HG02981 (cell line): Measurements from ENCODE around the gene ILF3.

Source experiments
- ATAC-seq: cut with Tn5 transposase; IDR thresholded peaks from one replicate; pipeline ENCODE4 v1.9.1; 2021; ENCODE audit warnings: mild to moderate bottlenecking, moderate library complexity; ENCODE audit not compliant: unreplicated experiment

ILF3 gene

DNA sequence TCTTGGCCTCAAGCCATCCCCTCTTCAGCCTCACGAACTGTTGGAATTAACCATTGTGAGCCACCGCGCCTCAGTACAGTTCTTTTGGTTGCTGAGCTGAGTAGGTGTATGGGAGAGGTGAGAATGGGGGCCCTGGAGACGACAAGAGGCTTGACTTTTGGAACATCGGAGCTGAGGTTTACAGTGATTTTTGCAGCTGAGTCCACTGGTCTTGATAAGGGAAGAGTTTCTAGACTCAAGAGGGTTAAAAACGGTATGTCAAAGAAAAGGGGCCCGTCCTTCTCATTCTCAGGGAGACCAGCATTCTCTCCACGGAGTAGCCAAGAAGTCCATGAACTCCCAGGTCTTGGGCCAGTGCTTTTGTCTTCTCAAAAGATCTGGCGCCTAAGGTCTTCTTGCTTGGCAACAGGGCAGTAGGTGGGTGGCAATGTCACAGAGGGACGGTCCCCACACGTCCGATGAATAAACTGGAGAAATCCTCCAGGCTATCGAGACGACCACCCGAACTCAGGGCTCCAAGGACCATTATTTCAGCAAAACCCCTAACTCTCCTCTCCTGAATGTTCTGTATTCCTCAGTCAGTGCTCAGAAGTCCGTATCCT, 40.7 kb downstream of the ILF3 start:
- no peak for ATAC-seq

DNA sequence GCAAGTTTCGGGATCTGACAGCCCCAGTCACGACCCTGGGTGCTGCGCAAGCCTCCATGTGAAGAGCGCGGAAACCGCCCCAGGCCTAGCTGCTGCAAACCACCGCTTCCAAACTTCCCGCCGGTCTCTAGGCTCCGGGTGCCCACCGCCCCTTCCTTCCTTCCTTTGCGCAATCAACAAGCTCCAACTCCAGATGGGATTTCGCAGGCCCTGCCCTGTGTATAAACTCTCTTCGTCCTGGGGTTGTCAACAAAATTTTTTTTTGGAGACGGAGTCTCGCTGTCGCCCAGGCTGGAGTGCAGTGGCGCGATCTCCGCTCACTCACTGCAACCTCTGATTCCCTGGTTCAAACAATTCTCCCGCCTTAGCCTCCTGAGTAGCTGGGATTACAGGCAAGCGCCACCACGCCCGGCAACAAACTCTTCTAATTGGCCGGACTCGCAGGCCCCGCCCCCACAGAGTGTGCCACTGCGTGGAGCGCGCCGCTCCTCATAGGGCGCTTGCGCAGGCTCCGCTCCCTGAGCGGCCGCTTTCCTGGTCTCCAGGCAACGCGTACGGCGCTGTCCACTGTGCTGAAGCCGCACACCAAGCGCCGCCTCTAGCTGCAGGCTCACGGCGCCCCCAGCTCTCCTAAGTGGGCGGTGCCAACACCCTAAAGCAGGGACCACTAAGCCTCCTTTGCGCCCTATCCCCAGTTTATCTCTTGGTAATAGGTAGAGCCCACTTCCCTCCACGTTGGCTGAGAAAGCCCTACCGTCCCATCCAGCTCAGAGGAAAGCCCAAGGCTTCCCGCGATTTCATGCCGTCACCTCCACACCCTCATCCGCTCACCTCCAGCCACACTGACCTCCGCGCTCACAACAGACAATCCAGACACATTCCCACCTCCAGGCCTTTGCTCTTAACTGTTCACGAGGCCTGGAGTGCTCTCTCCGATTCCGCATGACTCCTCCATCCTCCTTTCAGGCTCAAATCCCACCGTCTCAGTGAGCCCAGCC, 41.6 kb downstream of the ILF3 start:
- ATAC-seq, result peak; percentile 77

- no peak for ATAC-seq
Measured at GRCh38 chr19:10699650-10700335, 45.6 kb downstream of the ILF3 start.

- ATAC-seq, result peak; percentile 35
Measured at GRCh38 chr19:10701955-10702525, 47.9 kb downstream of the ILF3 start.

- ATAC-seq, result no peak
Measured at GRCh38 chr19:10706990-10707389, 52.8 kb downstream of the ILF3 start.

DNA sequence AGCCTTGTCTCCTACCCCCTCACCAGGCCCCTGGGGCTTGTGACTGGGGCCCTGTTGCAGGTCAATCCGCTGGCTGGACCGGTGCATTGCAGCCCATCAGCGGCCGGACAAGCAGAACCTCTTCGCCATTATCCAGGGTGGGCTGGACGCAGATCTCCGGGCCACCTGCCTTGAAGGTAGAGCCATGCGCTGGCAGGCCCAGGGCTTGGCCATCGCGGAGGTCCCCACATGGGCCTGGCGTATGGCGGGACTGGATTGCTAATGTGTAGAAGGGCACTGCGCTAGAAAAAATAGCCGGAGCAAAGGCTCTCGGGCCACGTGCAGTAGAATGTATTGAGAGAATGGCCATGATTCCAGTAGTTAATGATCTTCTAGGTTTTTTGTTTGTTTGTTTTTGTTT, 53.3 kb downstream of the ILF3 start:
- no peak for ATAC-seq

DNA sequence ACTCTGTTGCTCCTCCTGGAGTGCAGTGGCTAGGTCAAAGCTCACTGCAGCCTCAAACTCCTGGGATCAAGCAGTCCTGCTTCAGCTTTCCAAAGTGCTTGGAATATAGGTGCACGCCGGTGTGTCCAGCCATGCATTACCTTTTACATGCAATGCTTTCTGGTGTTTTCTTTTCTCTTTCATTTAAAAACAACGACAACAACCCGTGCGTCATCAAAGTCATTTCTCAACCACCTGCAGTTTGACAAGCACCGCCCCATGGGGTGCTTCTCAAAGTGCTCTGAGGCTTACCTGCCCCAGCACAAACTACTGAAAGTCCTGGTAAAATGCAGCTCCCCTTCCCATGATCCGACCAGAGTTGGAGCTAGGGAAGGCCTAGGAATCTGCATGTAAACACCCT, 54.1 kb downstream of the ILF3 start:
- no peak for ATAC-seq

DNA sequence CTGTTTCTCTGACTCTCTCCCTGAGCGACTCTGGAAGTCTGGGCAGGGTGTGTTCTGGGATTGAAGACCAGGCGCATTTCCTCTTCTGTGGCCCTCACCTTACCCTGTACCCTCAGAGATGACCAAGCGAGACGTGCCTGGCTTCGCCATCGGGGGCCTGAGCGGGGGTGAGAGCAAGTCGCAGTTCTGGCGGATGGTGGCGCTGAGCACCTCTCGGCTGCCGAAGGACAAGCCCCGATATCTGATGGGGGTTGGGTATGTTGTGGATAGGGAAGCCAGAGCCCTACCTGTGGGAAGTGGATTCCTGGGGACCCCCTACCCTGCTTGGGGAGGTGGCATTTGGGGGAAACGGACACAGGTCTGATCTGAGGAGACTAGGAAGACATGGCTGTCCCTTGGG, 57.9 kb downstream of the ILF3 start:
- no peak for ATAC-seq

DNA sequence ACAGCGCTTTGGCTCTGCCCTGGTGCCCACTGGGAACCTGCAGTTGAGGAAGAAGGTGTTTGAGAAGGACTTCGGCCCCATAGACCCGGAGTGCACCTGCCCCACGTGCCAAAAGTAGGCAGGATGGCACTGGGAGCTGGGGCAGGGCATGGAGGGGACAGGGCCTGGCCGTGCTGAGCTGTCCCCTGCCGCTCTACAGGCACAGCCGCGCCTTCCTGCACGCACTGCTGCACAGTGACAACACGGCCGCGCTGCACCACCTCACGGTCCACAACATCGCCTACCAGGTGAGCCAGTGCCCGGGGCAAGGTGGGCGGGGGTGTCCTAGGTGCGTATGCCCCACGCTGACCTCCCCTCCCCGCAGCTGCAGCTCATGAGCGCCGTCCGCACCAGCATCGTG, 58.6 kb downstream of the ILF3 start:
- ATAC-seq, result no peak

DNA sequence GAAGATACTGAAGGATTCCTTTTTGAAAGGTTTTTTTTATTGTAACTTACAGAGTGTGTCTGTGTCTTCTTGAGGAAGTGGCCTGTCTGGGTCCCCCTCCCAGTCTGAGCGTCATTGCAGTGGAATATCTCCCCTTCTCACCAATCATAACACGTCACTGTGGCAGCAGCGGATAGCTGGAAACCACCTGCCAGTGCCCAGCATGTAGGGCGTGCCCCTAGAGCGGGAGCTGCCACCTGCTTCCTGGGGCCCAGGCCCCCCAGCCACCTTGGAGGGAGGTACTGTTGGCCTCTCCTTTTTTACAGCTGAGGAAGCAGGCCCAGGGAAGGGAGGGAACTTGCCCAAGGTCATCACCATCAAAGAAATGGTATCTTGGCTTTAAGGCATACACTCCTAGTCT, 59.2 kb downstream of the ILF3 start:
- ATAC-seq, result no peak

DNA sequence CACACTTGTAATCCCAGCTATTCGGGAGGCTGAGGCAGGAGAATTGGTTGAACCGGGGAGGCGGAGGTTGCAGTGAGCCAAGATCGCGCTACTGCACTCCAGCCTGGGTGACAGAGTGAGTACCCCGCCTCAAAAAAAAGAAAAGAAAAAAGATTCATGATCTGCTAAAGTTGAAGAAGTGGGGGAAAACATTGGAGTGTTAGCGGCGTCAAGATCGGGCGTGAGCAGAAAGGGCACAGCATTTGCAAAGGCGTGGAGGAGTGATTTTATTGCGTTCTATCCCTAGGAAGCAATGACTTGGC, 62.9 kb downstream of the ILF3 start:
- no peak for ATAC-seq

GRCh38 chr19:10717356-10718204, 63.4 kb downstream of the ILF3 start, which contains the start of gene DNM2:
TSS of gene DNM2 (plus strand) at chr19:10718079. CDS start at chr19:10718243, 164 bp downstream.
- peak; percentile 84 for ATAC-seq

- peak; percentile 7 for ATAC-seq
Measured at GRCh38 chr19:10718205-10719196, 64.4 kb downstream of the ILF3 start.

DNA sequence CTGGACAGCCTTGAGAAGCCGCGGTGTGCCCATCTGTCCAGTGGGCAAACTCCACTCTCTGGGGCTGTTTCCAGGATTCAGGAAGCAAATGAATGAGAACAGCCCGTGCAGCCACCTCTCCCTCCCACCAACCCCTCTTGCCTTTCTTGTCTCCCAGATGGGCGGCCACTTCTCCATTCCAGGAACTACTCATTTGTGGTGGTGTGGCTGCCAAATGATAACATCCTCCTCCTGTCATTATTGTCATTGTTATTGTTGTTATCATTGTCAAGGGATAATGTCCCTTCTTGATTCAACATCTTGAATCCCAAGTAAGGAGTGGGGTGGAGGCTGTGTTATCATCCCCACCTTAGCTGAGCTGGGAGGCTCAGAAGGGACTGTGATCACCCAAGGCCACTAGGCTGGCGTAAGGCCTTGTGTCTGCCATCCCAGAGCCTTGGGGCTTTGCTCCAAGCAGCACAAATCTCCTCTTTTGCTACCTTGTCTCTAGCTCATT, 65.4 kb downstream of the ILF3 start:
- ATAC-seq, result no peak

DNA sequence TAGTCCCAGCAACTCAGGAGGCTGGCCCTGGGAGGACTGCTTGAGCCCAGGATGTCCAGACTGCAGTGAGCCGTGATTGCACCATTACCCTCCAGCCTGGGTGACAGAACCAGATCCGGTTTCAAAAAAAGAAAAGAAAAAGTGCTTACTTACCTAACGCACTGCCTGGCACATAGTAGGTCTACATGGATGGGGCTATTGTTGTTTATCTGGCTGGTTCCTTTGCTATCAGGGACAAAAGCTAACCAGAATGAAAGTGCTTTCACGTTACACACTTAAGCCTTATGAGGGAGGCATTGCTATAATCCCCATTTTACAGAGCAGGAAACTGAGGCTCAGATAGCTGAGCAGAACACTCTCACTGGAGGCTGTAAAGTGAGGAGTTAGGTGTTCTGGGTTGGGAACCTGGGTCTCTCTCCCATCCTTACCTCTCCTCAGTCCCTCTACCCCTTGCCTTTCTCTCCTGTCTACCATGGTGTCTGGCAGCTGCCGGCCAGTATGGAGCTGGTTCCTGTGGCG, 66.5 kb downstream of the ILF3 start:
- ATAC-seq, result no peak

GRCh38 chr19:10723591-10723990, 69.4 kb downstream of the ILF3 start:
- no peak for ATAC-seq

DNA sequence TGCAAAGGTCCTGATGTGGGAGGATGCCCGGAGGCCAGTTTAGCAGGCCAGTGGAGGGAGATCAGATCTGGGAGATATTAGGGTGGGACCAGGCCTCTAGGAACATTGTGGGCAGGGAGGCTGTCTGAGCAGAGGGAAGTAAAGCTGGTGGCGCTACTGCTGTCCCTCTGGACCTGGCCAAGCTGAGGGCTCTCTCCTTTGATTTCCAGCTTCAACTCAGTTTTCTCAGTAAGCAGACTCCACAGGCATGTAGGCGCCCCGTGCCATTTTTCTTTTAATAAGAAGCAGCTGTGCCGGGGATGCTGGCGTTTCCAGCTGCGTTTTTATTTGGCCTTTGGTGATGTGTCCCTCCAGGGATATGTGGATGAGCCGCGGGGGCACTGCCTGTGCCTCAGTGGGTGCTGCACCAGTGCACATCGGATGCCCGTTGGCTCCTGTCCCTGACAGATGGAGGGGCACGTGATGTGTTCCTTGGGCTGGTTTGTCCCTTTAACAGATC, 70.5 kb downstream of the ILF3 start:
- ATAC-seq, result no peak

GRCh38 chr19:10725415-10725814, 71.3 kb downstream of the ILF3 start:
- no peak for ATAC-seq

- ATAC-seq, result no peak
Measured at GRCh38 chr19:10726268-10726667, 72.1 kb downstream of the ILF3 start.
